Astrocyte (in vitro differentiated cells and primary cell): Measurements from ENCODE around the gene RWDD1. TPM values are rescaled to one million over a fixed set of nuclear protein-coding genes. Genes with fewer than 3 reads are reported as not detected.

Source experiments
- DNase-seq: peaks from one replicate; pipeline ENCODE4 v3.0.0-alpha.2; 2010; ENCODE audit warnings: low read depth
- FAIRE-seq: peaks from 2 replicates; lab custom pipeline; 2011; peaks lifted over from hg19 to GRCh38; lab: Jason Lieb, UNC
- H2AFZ ChIP-seq: 2 replicates; pipeline ENCODE4 v1.6.0; 2012; ENCODE audit warnings: low read depth, low read length, inconsistent platforms
- H3K27ac ChIP-seq: 2 replicates; pipeline ENCODE4 v1.5.1; 2011; ENCODE audit warnings: low read depth, low read length, inconsistent platforms
- H3K27me3 ChIP-seq: 2 replicates; pipeline ENCODE4 v1.6.0; 2011; ENCODE audit warnings: low read length, inconsistent platforms; ENCODE audit not compliant: insufficient read depth
- H3K36me3 ChIP-seq: 2 replicates; pipeline ENCODE4 v1.5.1; 2011; ENCODE audit warnings: low read length, inconsistent platforms; ENCODE audit not compliant: insufficient read depth
- H3K4me1 ChIP-seq: 2 replicates; pipeline ENCODE4 v1.5.1; 2011; ENCODE audit warnings: low read length, inconsistent platforms; ENCODE audit not compliant: insufficient read depth
- H3K4me2 ChIP-seq: 2 replicates; pipeline ENCODE4 v1.6.0; 2012; ENCODE audit warnings: low read length, inconsistent platforms
- H3K4me3 ChIP-seq: 2 replicates; pipeline ENCODE4 v1.5.1; 2011; ENCODE audit warnings: low read depth, mild to moderate bottlenecking, low read length, inconsistent platforms; ENCODE audit not compliant: insufficient read depth
- H3K79me2 ChIP-seq: 2 replicates; pipeline ENCODE4 v1.6.0; 2012; ENCODE audit warnings: mild to moderate bottlenecking, low read length, inconsistent platforms; ENCODE audit not compliant: insufficient read depth
- H3K9ac ChIP-seq: 2 replicates; pipeline ENCODE4 v1.6.0; 2012; ENCODE audit warnings: mild to moderate bottlenecking, low read length, inconsistent platforms
- H3K9me3 ChIP-seq: 2 replicates; pipeline ENCODE4 v1.5.1; 2012; ENCODE audit warnings: low read depth, mild to moderate bottlenecking, low read length, inconsistent platforms; ENCODE audit not compliant: insufficient read depth
- H4K20me1 ChIP-seq: 2 replicates; pipeline ENCODE4 v1.6.0; 2012; ENCODE audit warnings: low read length, inconsistent platforms; ENCODE audit not compliant: insufficient read depth
- H3K27ac Mint-ChIP-seq: one replicate; pipeline ENCODE4 v1.8.0; 2021; ENCODE audit warnings: mild to moderate bottlenecking, mixed read lengths; ENCODE audit not compliant: unreplicated experiment
- H3K27me3 Mint-ChIP-seq: one replicate; pipeline ENCODE4 v1.8.0; 2021; ENCODE audit warnings: low read depth, mixed read lengths; ENCODE audit not compliant: unreplicated experiment
- H3K36me3 Mint-ChIP-seq: one replicate; pipeline ENCODE4 v1.8.0; 2021; ENCODE audit warnings: low read depth, mixed read lengths; ENCODE audit not compliant: unreplicated experiment
- H3K4me1 Mint-ChIP-seq: one replicate; pipeline ENCODE4 v1.8.0; 2021; ENCODE audit warnings: low read depth, mixed read lengths; ENCODE audit not compliant: unreplicated experiment
- H3K4me3 Mint-ChIP-seq: one replicate; pipeline ENCODE4 v1.8.0; 2021; ENCODE audit warnings: mild to moderate bottlenecking, moderate library complexity, mixed read lengths; ENCODE audit not compliant: unreplicated experiment
- H3K9me3 Mint-ChIP-seq: one replicate; pipeline ENCODE4 v1.8.0; 2021; ENCODE audit warnings: mild to moderate bottlenecking, mixed read lengths; ENCODE audit not compliant: unreplicated experiment
- EZH2 ChIP-seq: IDR thresholded peaks from 2 replicates; pipeline ENCODE4 v1.6.1; 2012; ENCODE audit warnings: mild to moderate bottlenecking, low read length, inconsistent platforms; ENCODE audit not compliant: insufficient read depth
- total RNA-seq: library from RNA; stranded (reverse); gene quantifications from 2 replicates; pipeline ENCODE4 v1.2.1, GENCODE V29; 2021
- TF ChIP-seq, protein P1 (sequence below): IDR thresholded peaks from 2 replicates; pipeline ENCODE4 v1.5.1; 2011; ENCODE audit warnings: low read depth, mild to moderate bottlenecking, inconsistent platforms, low read length, moderate library complexity; ENCODE audit not compliant: insufficient read depth

Gene RWDD1
- total RNA-seq, 1 donor from 2014 or later: 45.1 TPM

DNA sequence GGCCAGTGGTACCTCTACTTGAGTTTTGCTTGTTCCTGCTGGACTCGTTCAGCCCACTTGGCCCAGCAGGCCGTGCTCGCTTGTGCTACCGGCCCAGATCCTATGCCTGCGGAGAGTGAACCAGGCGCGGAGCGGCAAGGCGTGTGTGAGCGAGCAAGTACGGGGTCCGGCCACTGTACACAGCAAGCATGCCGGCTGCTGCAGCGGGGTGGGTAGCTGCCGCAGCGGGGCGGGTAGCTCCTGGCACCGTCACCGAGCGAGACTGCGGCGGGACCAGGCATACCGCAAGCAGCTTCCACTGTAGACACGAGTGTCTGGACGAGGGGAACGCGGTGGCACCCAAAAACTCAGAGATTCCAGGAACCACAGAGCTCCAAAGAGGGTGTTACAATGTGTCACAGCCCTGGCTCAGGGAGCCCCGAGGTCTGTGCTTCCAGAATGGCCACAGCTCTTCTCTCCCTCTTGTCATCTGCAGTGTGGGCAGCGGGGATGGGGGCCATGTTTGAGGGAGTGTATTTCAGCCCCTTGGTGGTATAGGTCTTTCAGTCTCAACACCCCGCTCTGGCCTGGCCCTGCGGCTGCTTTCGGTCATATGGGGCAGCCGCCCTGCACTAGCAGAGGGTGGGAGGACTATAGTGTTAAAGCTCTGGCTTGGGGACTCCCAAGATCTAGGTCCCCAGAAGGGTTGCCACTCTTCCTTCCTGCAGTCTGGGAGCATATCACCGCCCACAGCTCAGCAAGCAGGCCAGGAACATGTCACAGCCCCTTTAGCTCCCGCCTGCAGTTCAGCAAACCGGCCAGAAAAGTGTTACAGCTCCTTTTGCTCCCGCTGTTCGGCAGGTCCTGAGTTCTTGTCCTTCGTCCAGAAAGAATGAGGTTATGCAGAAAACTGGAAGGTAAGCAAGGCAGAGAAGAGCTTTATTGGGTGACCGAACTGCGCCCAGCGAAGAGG, 6.1 kb upstream of the RWDD1 start:
- Mint-ChIP-seq H3K9me3 (no peaks in the 10 kb centered on the region), H3K27me3 (peaks cover 3% of the 10 kb centered on the region), H3K36me3 (no peaks in the 10 kb centered on the region), H3K4me3 (no peak overlapping the region), H3K4me1 (peaks cover 9% of the 10 kb centered on the region), H3K27ac (peak overlapping the region; percentile 42)
- peaks cover 10% of the 10 kb centered on the region for H3K4me1 ChIP-seq
- peak overlapping the region; percentile 90 for H2AFZ ChIP-seq
- TF ChIP-seq, protein P1, sequence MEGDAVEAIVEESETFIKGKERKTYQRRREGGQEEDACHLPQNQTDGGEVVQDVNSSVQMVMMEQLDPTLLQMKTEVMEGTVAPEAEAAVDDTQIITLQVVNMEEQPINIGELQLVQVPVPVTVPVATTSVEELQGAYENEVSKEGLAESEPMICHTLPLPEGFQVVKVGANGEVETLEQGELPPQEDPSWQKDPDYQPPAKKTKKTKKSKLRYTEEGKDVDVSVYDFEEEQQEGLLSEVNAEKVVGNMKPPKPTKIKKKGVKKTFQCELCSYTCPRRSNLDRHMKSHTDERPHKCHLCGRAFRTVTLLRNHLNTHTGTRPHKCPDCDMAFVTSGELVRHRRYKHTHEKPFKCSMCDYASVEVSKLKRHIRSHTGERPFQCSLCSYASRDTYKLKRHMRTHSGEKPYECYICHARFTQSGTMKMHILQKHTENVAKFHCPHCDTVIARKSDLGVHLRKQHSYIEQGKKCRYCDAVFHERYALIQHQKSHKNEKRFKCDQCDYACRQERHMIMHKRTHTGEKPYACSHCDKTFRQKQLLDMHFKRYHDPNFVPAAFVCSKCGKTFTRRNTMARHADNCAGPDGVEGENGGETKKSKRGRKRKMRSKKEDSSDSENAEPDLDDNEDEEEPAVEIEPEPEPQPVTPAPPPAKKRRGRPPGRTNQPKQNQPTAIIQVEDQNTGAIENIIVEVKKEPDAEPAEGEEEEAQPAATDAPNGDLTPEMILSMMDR: no peak
- no peak for TF ChIP-seq EZH2
- no peaks in the 10 kb centered on the region for H3K36me3 ChIP-seq
- H3K27me3 ChIP-seq: no peaks in the 10 kb centered on the region
- H3K9me3 ChIP-seq: no peaks in the 10 kb centered on the region
- H3K79me2 ChIP-seq: peaks cover 6% of the 10 kb centered on the region
- peak overlapping the region; percentile 60 for H3K9ac ChIP-seq
- peak overlapping the region; percentile 37 for H3K27ac ChIP-seq
- FAIRE-seq (no peak), DNase-seq (peak; percentile 33)
- H3K4me2 ChIP-seq: peak overlapping the region; percentile 77
- no peaks in the 10 kb centered on the region for H4K20me1 ChIP-seq
- H3K4me3 ChIP-seq: peak overlapping the region; percentile 35

- Mint-ChIP-seq H3K27me3 (peaks cover 3% of the 10 kb centered on the region), H3K27ac (no peak overlapping the region), H3K4me3 (no peak overlapping the region), H3K4me1 (peaks cover 12% of the 10 kb centered on the region), H3K9me3 (no peaks in the 10 kb centered on the region), H3K36me3 (no peaks in the 10 kb centered on the region)
- no peak overlapping the region for H3K27ac ChIP-seq
- FAIRE-seq (no peak), DNase-seq (no peak)
- H2AFZ ChIP-seq: no peak overlapping the region
- H3K79me2 ChIP-seq: peaks cover 32% of the 10 kb centered on the region
- no peaks in the 10 kb centered on the region for H3K36me3 ChIP-seq
- no peak overlapping the region for H3K4me3 ChIP-seq
- H3K9ac ChIP-seq: no peak overlapping the region
- no peaks in the 10 kb centered on the region for H3K9me3 ChIP-seq
- H3K4me1 ChIP-seq: peaks cover 16% of the 10 kb centered on the region
- no peak overlapping the region for H3K4me2 ChIP-seq
- TF ChIP-seq EZH2: no peak
- TF ChIP-seq, protein P1: no peak
- no peaks in the 10 kb centered on the region for H3K27me3 ChIP-seq
- peaks cover 8% of the 10 kb centered on the region for H4K20me1 ChIP-seq
Measured at GRCh38 chr6:116568111-116568510, 3.2 kb upstream of the RWDD1 start.
